ENCODE measurements around the gene EMX2. TPM values are rescaled to one million over a fixed set of nuclear protein-coding genes. Genes with fewer than 3 reads are reported as not detected.
A peak's percentile ranks its signal among the peaks of the same experiment; 100 is the strongest.

Gene EMX2
- total and polyA plus RNA-seq, 8 donors = 0.06 to 0.27 (median 0.09) TPM; not detected in 4

GRCh38 chr10:117533507-117534281, 8.9 kb upstream of the EMX2 start:
- intact Hi-C loops (cut with DNase I) = no loop called here
- ATAC-seq = no peak
- 7 to 9% methylated on average over 24 of the region's 24 CpGs for WGBS, 2 donors

GRCh38 chr10:117534321-117535297, 7.9 kb upstream of the EMX2 start:
- intact Hi-C loops (cut with DNase I) = no loop called here
- peak overlapping the region in 3 of 4 donors; percentile 1 to 46 (median 28) for H3K4me3 ChIP-seq
- WGBS, 2 donors = 4 to 5% methylated on average over 72 to 76 of the region's 76 CpGs
- no peaks in the 10 kb centered on the region for H3K9me3 ChIP-seq
- H3K27me3 ChIP-seq = peaks cover 7 to 74% (median 23%) of the 10 kb centered on the region in 4 donors
- peak in 1 of 6 donors; percentile 77 for DNase-seq
- peaks cover 6 to 16% (median 16%) of the 10 kb centered on the region in 3 donors for H3K4me1 ChIP-seq
- no peak for TF ChIP-seq CTCF (IDR thresholded peaks at IDR 0.05)
- FAIRE-seq = no peak
- H3K36me3 ChIP-seq = no peaks in the 10 kb centered on the region
- no peak overlapping the region for H3K27ac ChIP-seq
- peak in 3 of 4 donors; percentile 17 to 32 (median 21) for ATAC-seq

More at GRCh38 chr10:117533507-117534281, 8.9 kb upstream of the EMX2 start:
- Histone ChIP-seq H3K27ac (no peak overlapping the region), H3K9me3 (no peaks in the 10 kb centered on the region), H3K4me3 (no peak overlapping the region), H3K4me1 (peaks cover 6 to 16% (median 16%) of the 10 kb centered on the region in 3 donors), H3K36me3 (no peaks in the 10 kb centered on the region), H3K27me3 (peaks cover 7 to 69% (median 23%) of the 10 kb centered on the region in 4 donors)
- no peak for DNase-seq
- FAIRE-seq = no peak
- TF ChIP-seq CTCF (IDR thresholded peaks at IDR 0.05) = no peak

- H3K36me3 ChIP-seq = no peaks in the 10 kb centered on the region
- H3K27me3 ChIP-seq = peaks cover 7 to 81% (median 24%) of the 10 kb centered on the region in 4 donors
- no peak overlapping the region for H3K27ac ChIP-seq
- peaks cover 6 to 16% (median 16%) of the 10 kb centered on the region in 3 donors for H3K4me1 ChIP-seq
- 3% methylated on average over 41 to 54 of the region's 54 CpGs for WGBS, 2 donors
- H3K9me3 ChIP-seq = no peaks in the 10 kb centered on the region
- no peak for FAIRE-seq
- H3K4me3 ChIP-seq = peak overlapping the region in 3 of 4 donors; percentile 1 to 46 (median 28)
- ATAC-seq = peak in 3 of 4 donors; percentile 29 to 49 (median 41)
- intact Hi-C loops (cut with DNase I) = no loop called here
- DNase-seq = peak in 1 of 6 donors; percentile 68
- TF ChIP-seq CTCF (IDR thresholded peaks at IDR 0.05) = no peak
These were observed 7.1 kb upstream of the EMX2 start for GRCh38 chr10:117535298-117536071.

GRCh38 chr10:117536072-117536865, 6.3 kb upstream of the EMX2 start:
- Histone ChIP-seq H3K4me1 (peaks cover 6 to 16% (median 16%) of the 10 kb centered on the region in 3 donors), H3K36me3 (no peaks in the 10 kb centered on the region), H3K9me3 (no peaks in the 10 kb centered on the region), H3K27ac (no peak overlapping the region), H3K4me3 (no peak overlapping the region), H3K27me3 (peaks cover 7 to 82% (median 24%) of the 10 kb centered on the region in 4 donors)
- intact Hi-C loops (cut with DNase I) = no loop called here
- DNase-seq = peak in 1 of 6 donors; percentile 49
- ATAC-seq = no peak
- no peak for TF ChIP-seq CTCF (IDR thresholded peaks at IDR 0.05)
- FAIRE-seq = no peak
- 9% methylated on average over 34 to 35 of the region's 35 CpGs for WGBS, 2 donors

Measured in pancreas (tissue), 10 donors.